Activated CD8-positive, alpha-beta T cell treated with anti-CD3 and anti-CD28 coated beads for 36 hours (primary cell): Measurements from ENCODE around the gene SNRPA. TPM values are rescaled to one million over a fixed set of nuclear protein-coding genes. Genes with fewer than 3 reads are reported as not detected.

Experiments
- ATAC-seq: fragments of 200-7000 bp; cut with Tn5 transposase; one replicate; pipeline ENCODE4 v1.10.0; 2021; ENCODE audit warnings: mild to moderate bottlenecking, moderate library complexity
- CTCF ChIA-PET: fragments of 350-600 bp; sonication (Branson Sonifier 250); formaldehyde crosslinking; loops from one replicate; lab custom pipeline; 2021; ENCODE audit warnings: antibody characterized with exemption; lab: Charles Lee
- POLR2A ChIA-PET: fragments of 350-600 bp; sonication (Branson Sonifier 250); formaldehyde crosslinking; loops from one replicate; lab custom pipeline; 2021; ENCODE audit warnings: antibody characterized with exemption; lab: Charles Lee
- DNase-seq: peaks from one replicate; pipeline ENCODE4 v3.0.0-alpha.2; 2020
- H3K27ac Mint-ChIP-seq: one replicate; pipeline ENCODE4 v1.8.0; 2021; ENCODE audit warnings: mild to moderate bottlenecking, mixed read lengths
- H3K27me3 Mint-ChIP-seq: one replicate; pipeline ENCODE4 v1.8.0; 2021; ENCODE audit warnings: mixed read lengths
- H3K36me3 Mint-ChIP-seq: one replicate; pipeline ENCODE4 v1.8.0; 2021; ENCODE audit warnings: low read depth, mixed read lengths
- H3K4me1 Mint-ChIP-seq: one replicate; pipeline ENCODE4 v1.8.0; 2021; ENCODE audit warnings: low read depth, mixed read lengths
- H3K4me3 Mint-ChIP-seq: one replicate; pipeline ENCODE4 v1.8.0; 2021; ENCODE audit warnings: mild to moderate bottlenecking, moderate library complexity, mixed read lengths
- H3K9me3 Mint-ChIP-seq: one replicate; pipeline ENCODE4 v1.8.0; 2021; ENCODE audit warnings: mixed read lengths
- CTCF ChIP-seq: fragments of 200-600 bp; IDR thresholded peaks from one replicate; pipeline ENCODE4 v1.8.0; 2022; ENCODE audit warnings: antibody characterized with exemption, mild to moderate bottlenecking
- intact Hi-C: fragments of 100-400 bp; cut with micrococcal nuclease; formaldehyde crosslinking; loops from one replicate; pipeline ENCODE4 v1.10.0; 2022
- total RNA-seq, 2 experiments: library from RNA; stranded (reverse); gene quantifications; one replicate each; pipeline ENCODE4 v1.2.3, GENCODE V29; 2021

Gene SNRPA
- total RNA-seq, 2 experiments from 2014 or later: 260 to 281 TPM

GRCh38 chr19:40798683-40799557 is 47.9 kb downstream of the SNRPA start, which contains the start of gene EGLN2:
Gene EGLN2 (plus strand): TSS chr19:40799191. CDS start chr19:40800573, 1,382 bp downstream.
- ChIA-PET CTCF (interaction anchor here (0.7 to 2.3 kb wide), 7 partner anchors 8 to 136 kb away, joined by 3 to 15 read pairs (median 5); partner anchors contain the start of genes COQ8B, ITPKC and RAB4B), POLR2A (interaction anchor here (0.5 to 3.2 kb wide), 9 partner anchors 8 to 127 kb away, joined by 3 to 15 read pairs (median 3); partner anchors contain the start of genes ACTMAP and RAB4B)
- Mint-ChIP-seq H3K4me3 (peak within 1 kb of the TSS; percentile 95), H3K4me1 (peaks cover 56% of the 10 kb centered on the region), H3K9me3 (no peaks in the 10 kb centered on the region), H3K36me3 (peaks cover 43% of the 10 kb centered on the region), H3K27ac (peak within 1 kb of the TSS; percentile 97), H3K27me3 (no peaks in the 10 kb centered on the region)
- TF ChIP-seq CTCF: no peak
- DNase-seq (peak; percentile 100), ATAC-seq (peak; percentile 86)
- intact Hi-C loops: no loop called here

GRCh38 chr19:40799558-40800338 is 48.7 kb downstream of the SNRPA start:
- peak; percentile 60 for DNase-seq
- CTCF ChIA-PET: interaction anchor here (2.3 kb wide), 1 partner anchor 21 kb away, joined by 15 read pairs; the partner anchor contains the start of gene RAB4B
- Mint-ChIP-seq H3K27me3 (no peaks in the 10 kb centered on the region), H3K4me1 (peaks cover 64% of the 10 kb centered on the region), H3K27ac (peak overlapping the region; percentile 91), H3K9me3 (no peaks in the 10 kb centered on the region), H3K4me3 (peak overlapping the region; percentile 95), H3K36me3 (peaks cover 48% of the 10 kb centered on the region)
- ATAC-seq: no peak
- POLR2A ChIA-PET: interaction anchor here (0.7 to 1.7 kb wide), 5 partner anchors 7 to 49 kb away, joined by 3 to 6 read pairs (median 4); partner anchors contain the start of genes ACTMAP and RAB4B
- intact Hi-C loops: loop anchor here (5.0 kb wide), 2 partner anchors 47 to 137 kb away; partner anchors contain the start of genes ACTMAP and SNRPA
- TF ChIP-seq CTCF: no peak

GRCh38 chr19:40800339-40800996 is 49.5 kb downstream of the SNRPA start:
- Mint-ChIP-seq H3K27me3 (no peaks in the 10 kb centered on the region), H3K27ac (peak overlapping the region; percentile 91), H3K4me3 (peak overlapping the region; percentile 95), H3K36me3 (peaks cover 54% of the 10 kb centered on the region), H3K4me1 (peaks cover 72% of the 10 kb centered on the region), H3K9me3 (no peaks in the 10 kb centered on the region)
- DNase-seq: no peak
- POLR2A ChIA-PET: interaction anchor here (1.2 to 1.7 kb wide), 2 partner anchors 22 to 48 kb away, joined by 5 to 6 read pairs; partner anchors contain the start of gene RAB4B
- no peak for ATAC-seq
- no peak for TF ChIP-seq CTCF
- CTCF ChIA-PET: no interaction called here
- intact Hi-C loops: loop anchor here (5.0 kb wide), 2 partner anchors 48 to 138 kb away; partner anchors contain the start of genes ACTMAP and SNRPA

GRCh38 chr19:40800997-40801377 is 50.0 kb downstream of the SNRPA start:
- TF ChIP-seq CTCF: no peak
- Mint-ChIP-seq H3K27me3 (no peaks in the 10 kb centered on the region), H3K4me1 (peaks cover 77% of the 10 kb centered on the region), H3K27ac (peak overlapping the region; percentile 91), H3K4me3 (peak overlapping the region; percentile 95), H3K9me3 (no peaks in the 10 kb centered on the region), H3K36me3 (peaks cover 54% of the 10 kb centered on the region)
- intact Hi-C loops: loop anchor here (5.0 kb wide), 2 partner anchors 49 to 139 kb away; partner anchors contain the start of genes ACTMAP and SNRPA
- POLR2A ChIA-PET: interaction anchor here (1.2 to 1.7 kb wide), 2 partner anchors 22 to 49 kb away, joined by 5 to 6 read pairs; partner anchors contain the start of gene RAB4B
- CTCF ChIA-PET: no interaction called here
- no peak for DNase-seq
- no peak for ATAC-seq
